LNCaP clone FGC (cell line): ENCODE measurements around the gene MYG1.
A peak's percentile ranks its signal among the peaks of the same experiment; 100 is the strongest.

Source experiments
- DNase-seq: peaks from one replicate; pipeline ENCODE4 v3.0.0-alpha.2; 2011; ENCODE audit warnings: low read depth
- H3K4me3 ChIP-seq: 2 replicates; pipeline ENCODE4 v1.5.1; 2011; ENCODE audit warnings: mild to moderate bottlenecking, low read depth, low read length, control low read depth
- CTCF ChIP-seq: IDR thresholded peaks from 2 replicates; pipeline ENCODE4 v1.5.1; 2012; ENCODE audit warnings: mild to moderate bottlenecking; ENCODE audit not compliant: control insufficient read depth, insufficient read depth; ENCODE audit errors: extremely low read depth

MYG1 gene

GRCh38 chr12:53298164-53298563 is 1.3 kb upstream of the MYG1 start:
- no peak overlapping the region for H3K4me3 ChIP-seq
- DNase-seq, result no peak
- no peak for TF ChIP-seq CTCF

GRCh38 chr12:53299101-53299453 is 418 bp upstream of the MYG1 start:
- DNase-seq, result no peak
- peak overlapping the region; percentile 91 for H3K4me3 ChIP-seq
- TF ChIP-seq CTCF, result no peak

- H3K4me3 ChIP-seq, result peak overlapping the region; percentile 91
- no peak for DNase-seq
- TF ChIP-seq CTCF, result no peak
Observed at GRCh38 chr12:53300187-53300586, 692 bp downstream of the MYG1 start.

- H3K4me3 ChIP-seq, result no peak overlapping the region
- no peak for DNase-seq
- TF ChIP-seq CTCF, result no peak
Observed at GRCh38 chr12:53302903-53303302, 3.4 kb downstream of the MYG1 start.

- no peak for TF ChIP-seq CTCF
- no peak overlapping the region for H3K4me3 ChIP-seq
- DNase-seq, result no peak
Observed at GRCh38 chr12:53306826-53307225, 7.3 kb downstream of the MYG1 start.

- TF ChIP-seq CTCF, result no peak
- DNase-seq, result no peak
- no peak overlapping the region for H3K4me3 ChIP-seq
Observed at GRCh38 chr12:53308276-53308675, 8.8 kb downstream of the MYG1 start.

- DNase-seq, result no peak
- no peak for TF ChIP-seq CTCF
- no peak overlapping the region for H3K4me3 ChIP-seq
Observed at GRCh38 chr12:53313996-53314395, 14.5 kb downstream of the MYG1 start.
